ENCODE results near the gene C11orf24. TPM values are rescaled to one million over a fixed set of nuclear protein-coding genes. Genes with fewer than 3 reads are reported as not detected.

Gene C11orf24
- total RNA-seq, 1 donor from 2014 or later = 35.3 TPM

DNA sequence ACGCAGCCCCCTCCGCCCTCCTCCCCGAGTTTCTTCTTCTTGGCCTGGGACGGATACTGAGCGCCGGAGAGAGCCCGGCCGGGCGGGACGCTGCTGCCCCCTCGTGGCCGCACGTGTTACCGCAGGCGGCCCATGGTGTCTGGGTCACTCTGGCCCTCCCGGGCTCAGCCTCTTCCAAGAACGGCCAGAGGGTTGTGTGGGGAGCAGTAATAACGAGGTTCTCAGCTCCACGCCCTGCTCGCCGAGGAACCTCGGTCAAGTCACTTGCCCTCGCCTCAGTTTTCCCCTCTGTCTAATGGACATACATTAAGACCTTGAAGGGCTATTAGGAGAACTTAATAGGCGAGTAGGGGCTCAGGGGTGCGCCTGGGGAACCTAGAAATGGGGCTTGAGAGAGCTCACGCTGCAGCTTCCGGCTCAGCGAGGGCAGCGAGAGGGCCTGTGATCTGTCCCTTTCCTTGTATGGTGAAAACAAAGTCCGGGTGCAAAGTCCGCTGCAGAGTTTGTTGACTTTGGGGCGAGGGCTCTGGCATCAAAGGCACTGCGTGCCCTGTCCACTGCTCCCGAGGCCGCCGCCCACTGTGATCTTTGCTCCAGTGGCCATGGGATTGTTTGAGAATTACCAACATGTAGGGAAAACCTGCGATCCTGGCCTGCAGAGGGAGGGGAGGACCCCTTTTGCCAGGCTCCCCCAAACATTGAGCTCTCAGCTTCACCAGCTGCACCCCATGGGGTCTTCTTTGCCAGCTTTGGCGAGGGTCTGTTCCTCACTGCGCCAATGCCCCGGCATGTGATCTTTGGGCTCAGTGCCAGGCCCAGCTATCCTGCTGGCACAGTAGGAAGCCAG lies 26.3 kb upstream of the C11orf24 start:
- Mint-ChIP-seq H3K4me3 (ENCODE audit: low read depth) (peak overlapping the region; percentile 16), H3K4me1 (ENCODE audit: low read depth) (peaks cover 13% of the 10 kb centered on the region), H3K27ac (peak overlapping the region; percentile 69), H3K36me3 (ENCODE audit: insufficient read depth) (no peaks in the 10 kb centered on the region), H3K9me3 (ENCODE audit: low read depth) (no peaks in the 10 kb centered on the region), H3K27me3 (no peaks in the 10 kb centered on the region)
- TF ChIP-seq, protein P1, sequence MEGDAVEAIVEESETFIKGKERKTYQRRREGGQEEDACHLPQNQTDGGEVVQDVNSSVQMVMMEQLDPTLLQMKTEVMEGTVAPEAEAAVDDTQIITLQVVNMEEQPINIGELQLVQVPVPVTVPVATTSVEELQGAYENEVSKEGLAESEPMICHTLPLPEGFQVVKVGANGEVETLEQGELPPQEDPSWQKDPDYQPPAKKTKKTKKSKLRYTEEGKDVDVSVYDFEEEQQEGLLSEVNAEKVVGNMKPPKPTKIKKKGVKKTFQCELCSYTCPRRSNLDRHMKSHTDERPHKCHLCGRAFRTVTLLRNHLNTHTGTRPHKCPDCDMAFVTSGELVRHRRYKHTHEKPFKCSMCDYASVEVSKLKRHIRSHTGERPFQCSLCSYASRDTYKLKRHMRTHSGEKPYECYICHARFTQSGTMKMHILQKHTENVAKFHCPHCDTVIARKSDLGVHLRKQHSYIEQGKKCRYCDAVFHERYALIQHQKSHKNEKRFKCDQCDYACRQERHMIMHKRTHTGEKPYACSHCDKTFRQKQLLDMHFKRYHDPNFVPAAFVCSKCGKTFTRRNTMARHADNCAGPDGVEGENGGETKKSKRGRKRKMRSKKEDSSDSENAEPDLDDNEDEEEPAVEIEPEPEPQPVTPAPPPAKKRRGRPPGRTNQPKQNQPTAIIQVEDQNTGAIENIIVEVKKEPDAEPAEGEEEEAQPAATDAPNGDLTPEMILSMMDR (IDR thresholded peaks at IDR 0.05; ENCODE audit: unreplicated experiment) = peak; percentile 96
- peak; percentile 67 for DNase-seq (ENCODE audit: low spot score, unreplicated experiment)

DNA sequence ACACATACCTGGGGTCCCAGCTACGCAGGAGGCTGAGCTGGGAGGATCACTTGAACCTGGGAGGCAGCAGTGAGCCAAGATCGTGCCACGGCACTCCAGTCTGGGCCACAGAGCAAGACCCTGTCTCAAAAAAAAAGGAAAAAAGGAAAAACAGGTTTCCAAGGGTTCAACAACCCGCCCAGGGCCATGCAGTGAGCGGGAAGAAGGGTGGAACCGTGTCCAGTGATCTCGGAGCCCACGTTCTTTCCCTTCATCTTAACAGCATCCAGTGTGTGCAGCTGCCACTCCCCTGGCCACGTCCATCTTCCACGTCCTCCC lies 25.7 kb upstream of the C11orf24 start:
- DNase-seq (ENCODE audit: low spot score, unreplicated experiment) = no peak
- H3K4me1 Mint-ChIP-seq (ENCODE audit: low read depth) = peaks cover 13% of the 10 kb centered on the region
- H3K27me3 Mint-ChIP-seq = no peaks in the 10 kb centered on the region
- no peaks in the 10 kb centered on the region for H3K36me3 Mint-ChIP-seq (ENCODE audit: insufficient read depth)
- H3K9me3 Mint-ChIP-seq (ENCODE audit: low read depth) = no peaks in the 10 kb centered on the region
- H3K4me3 Mint-ChIP-seq (ENCODE audit: low read depth) = no peak overlapping the region
- H3K27ac Mint-ChIP-seq = no peak overlapping the region
- TF ChIP-seq, protein P1 (IDR thresholded peaks at IDR 0.05; ENCODE audit: unreplicated experiment) = no peak

DNA sequence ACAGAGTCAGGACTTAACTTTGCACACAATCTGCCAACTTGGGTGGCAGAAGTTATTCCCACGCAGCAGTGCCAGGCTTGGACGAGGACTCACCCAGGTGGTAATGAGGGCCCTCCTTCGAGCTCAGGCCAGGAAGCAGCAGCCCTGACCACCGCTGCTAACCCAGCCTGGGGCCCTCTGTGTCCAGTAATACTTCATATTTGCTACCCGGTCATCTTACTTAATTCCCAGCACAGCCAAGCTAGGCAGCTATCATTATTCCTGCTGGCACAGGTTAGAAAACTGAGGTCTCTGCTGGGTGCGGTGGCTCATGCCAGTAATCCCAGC lies 25.2 kb upstream of the C11orf24 start:
- Mint-ChIP-seq H3K27ac (no peak overlapping the region), H3K4me1 (ENCODE audit: low read depth) (peaks cover 13% of the 10 kb centered on the region), H3K9me3 (ENCODE audit: low read depth) (no peaks in the 10 kb centered on the region), H3K4me3 (ENCODE audit: low read depth) (no peak overlapping the region), H3K36me3 (ENCODE audit: insufficient read depth) (no peaks in the 10 kb centered on the region), H3K27me3 (no peaks in the 10 kb centered on the region)
- no peak for DNase-seq (ENCODE audit: low spot score, unreplicated experiment)
- TF ChIP-seq, protein P1 (IDR thresholded peaks at IDR 0.05; ENCODE audit: unreplicated experiment) = no peak

DNA sequence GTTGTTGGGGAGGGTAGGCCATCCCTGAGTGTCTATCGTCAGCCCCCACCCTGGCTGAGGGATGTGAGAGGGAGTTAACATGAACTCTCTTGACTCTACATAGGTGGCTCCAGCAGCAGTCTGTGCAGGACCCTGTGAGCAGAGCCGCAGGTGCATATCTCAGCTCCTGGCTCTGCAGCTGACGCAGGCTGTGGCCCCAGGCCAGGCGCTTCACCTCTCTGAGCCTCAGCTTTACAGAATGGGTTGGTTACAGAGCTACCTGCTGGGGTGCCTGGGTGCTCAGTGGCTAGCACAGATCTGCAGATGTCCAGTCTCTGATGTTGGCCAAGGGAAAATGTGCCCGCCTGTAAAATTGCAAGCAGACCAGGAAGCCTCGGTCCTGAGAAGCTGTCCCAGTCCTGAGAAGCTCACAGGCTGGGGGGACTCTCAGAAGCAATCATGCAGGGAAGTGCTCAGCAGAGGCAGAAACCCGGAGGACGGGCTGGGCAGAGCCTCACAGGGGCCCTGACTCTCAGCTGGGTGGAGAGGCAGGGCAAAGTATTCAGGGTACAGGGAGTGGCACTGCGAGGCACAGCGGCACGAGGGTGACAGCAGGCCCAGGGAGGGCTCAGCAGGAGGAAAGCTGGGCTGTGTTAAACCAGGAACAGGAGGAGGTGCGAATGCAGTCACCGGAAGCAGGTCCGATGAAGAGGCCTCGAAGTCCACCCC lies 24.7 kb upstream of the C11orf24 start:
- Mint-ChIP-seq H3K27ac (no peak overlapping the region), H3K27me3 (no peaks in the 10 kb centered on the region), H3K9me3 (ENCODE audit: low read depth) (no peaks in the 10 kb centered on the region), H3K36me3 (ENCODE audit: insufficient read depth) (no peaks in the 10 kb centered on the region), H3K4me1 (ENCODE audit: low read depth) (peaks cover 13% of the 10 kb centered on the region), H3K4me3 (ENCODE audit: low read depth) (no peak overlapping the region)
- DNase-seq (ENCODE audit: low spot score, unreplicated experiment) = no peak
- TF ChIP-seq, protein P1 (IDR thresholded peaks at IDR 0.05; ENCODE audit: unreplicated experiment) = no peak

DNA sequence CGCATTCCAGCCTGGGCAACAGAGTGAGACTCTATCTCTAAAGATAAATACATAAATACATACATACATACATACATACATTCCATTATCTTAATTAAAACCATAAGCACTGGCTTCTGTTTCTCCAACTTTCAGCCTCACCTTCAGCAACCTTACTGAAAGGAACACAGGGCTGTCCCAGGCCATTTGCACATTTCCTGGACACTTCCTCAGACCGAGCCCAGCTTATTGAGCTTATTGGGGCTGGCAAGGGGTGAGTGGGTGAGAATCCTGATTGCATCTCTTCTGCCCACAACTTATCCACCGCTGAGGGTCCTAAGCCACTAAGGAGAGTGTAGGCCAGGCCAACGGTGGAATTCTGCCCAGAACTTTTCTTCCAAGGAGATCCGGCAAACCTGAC lies 24.2 kb upstream of the C11orf24 start:
- Mint-ChIP-seq H3K27me3 (no peaks in the 10 kb centered on the region), H3K4me1 (ENCODE audit: low read depth) (peaks cover 13% of the 10 kb centered on the region), H3K4me3 (ENCODE audit: low read depth) (no peak overlapping the region), H3K27ac (no peak overlapping the region), H3K9me3 (ENCODE audit: low read depth) (no peaks in the 10 kb centered on the region), H3K36me3 (ENCODE audit: insufficient read depth) (no peaks in the 10 kb centered on the region)
- TF ChIP-seq, protein P1 (IDR thresholded peaks at IDR 0.05; ENCODE audit: unreplicated experiment) = no peak
- no peak for DNase-seq (ENCODE audit: low spot score, unreplicated experiment)
